Common myeloid progenitor, CD34-positive (primary cell): ENCODE measurements around the gene DNAH11.

Experiments
- CTCF ChIA-PET: fragments of 350-600 bp; sonication (Branson Sonifier 250); formaldehyde crosslinking; loops from one replicate; lab custom pipeline; 2021; ENCODE audit warnings: antibody characterized with exemption; lab: Charles Lee
- POLR2A ChIA-PET: fragments of 350-600 bp; sonication (Branson Sonifier 250); formaldehyde crosslinking; loops from one replicate; lab custom pipeline; 2021; ENCODE audit warnings: antibody characterized with exemption; lab: Charles Lee
- DNase-seq, 3 donors: peaks; one replicate each; pipeline versions ENCODE4 v3.0.0 to v3.0.0-alpha.2; 2013
- H3K27ac ChIP-seq, 2 experiments: 1 replicate in 1 of 2; 2 replicates in 1 of 2; pipeline ENCODE4 v1.7.0; 2013; ENCODE audit warnings: inconsistent platforms in 2 of 2, low read length in 2 of 2, mild to moderate bottlenecking in 2 of 2, low read depth in 1 of 2, moderate library complexity in 1 of 2; ENCODE audit not compliant: severe bottlenecking in 2 of 2, insufficient read depth in 1 of 2, poor library complexity in 1 of 2
- H3K27me3 ChIP-seq, 5 experiments: replicated peaks in 2 of 5; 1 replicate in 3 of 5; 2 replicates in 2 of 5; pipeline versions ENCODE4 v1.6.1 to v1.7.0; 2013; ENCODE audit warnings: low read length in 4 of 5, mild to moderate bottlenecking in 2 of 5, moderate library complexity in 2 of 5, inconsistent platforms in 1 of 5; ENCODE audit not compliant: insufficient read depth in 5 of 5, control insufficient read depth in 4 of 5
- H3K36me3 ChIP-seq, 4 experiments: 1 replicate in 2 of 4; 2 replicates in 2 of 4; pipeline versions ENCODE4 v1.6.1 to v1.7.0; 2013; ENCODE audit warnings: low read length in 3 of 4, control low read depth in 1 of 4, mild to moderate bottlenecking in 1 of 4; ENCODE audit not compliant: control insufficient read depth in 4 of 4, insufficient read depth in 4 of 4
- H3K4me1 ChIP-seq, 4 experiments: 1 replicate in 3 of 4; 2 replicates in 1 of 4; pipeline versions ENCODE4 v1.6.1 to v1.7.1; 2013; ENCODE audit warnings: low read length in 3 of 4, mild to moderate bottlenecking in 3 of 4, control low read depth in 1 of 4, inconsistent platforms in 1 of 4, moderate library complexity in 1 of 4; ENCODE audit not compliant: control insufficient read depth in 4 of 4, insufficient read depth in 4 of 4; ENCODE audit errors: control extremely low read depth in 1 of 4
- H3K4me3 ChIP-seq, 7 experiments: 1 replicate in 4 of 7; 2 replicates in 3 of 7; pipeline versions ENCODE4 v1.5.1 to v1.7.0; 2013; ENCODE audit warnings: mild to moderate bottlenecking in 7 of 7, low read length in 6 of 7, moderate library complexity in 6 of 7, inconsistent platforms in 2 of 7, low read depth in 2 of 7, control low read depth in 1 of 7; ENCODE audit not compliant: insufficient read depth in 4 of 7, control insufficient read depth in 1 of 7; ENCODE audit errors: extremely low read depth in 1 of 7
- H3K9me3 ChIP-seq, 5 experiments: 1 replicate in 4 of 5; 2 replicates in 1 of 5; pipeline versions ENCODE4 v1.6.1 to v1.7.1; 2013; ENCODE audit warnings: low read length in 4 of 5, mild to moderate bottlenecking in 2 of 5, inconsistent platforms in 1 of 5, low read depth in 1 of 5, moderate library complexity in 1 of 5; ENCODE audit not compliant: control insufficient read depth in 4 of 5, insufficient read depth in 2 of 5; ENCODE audit errors: control extremely low read depth in 1 of 5
- WGBS: methylation state at CpG from one replicate; pipeline ENCODE4 v1.1.5; 2013; ENCODE audit not compliant: insufficient coverage; 5-methylcytosine and 5-hydroxymethylcytosine counted together

The DNAH11 gene

DNA sequence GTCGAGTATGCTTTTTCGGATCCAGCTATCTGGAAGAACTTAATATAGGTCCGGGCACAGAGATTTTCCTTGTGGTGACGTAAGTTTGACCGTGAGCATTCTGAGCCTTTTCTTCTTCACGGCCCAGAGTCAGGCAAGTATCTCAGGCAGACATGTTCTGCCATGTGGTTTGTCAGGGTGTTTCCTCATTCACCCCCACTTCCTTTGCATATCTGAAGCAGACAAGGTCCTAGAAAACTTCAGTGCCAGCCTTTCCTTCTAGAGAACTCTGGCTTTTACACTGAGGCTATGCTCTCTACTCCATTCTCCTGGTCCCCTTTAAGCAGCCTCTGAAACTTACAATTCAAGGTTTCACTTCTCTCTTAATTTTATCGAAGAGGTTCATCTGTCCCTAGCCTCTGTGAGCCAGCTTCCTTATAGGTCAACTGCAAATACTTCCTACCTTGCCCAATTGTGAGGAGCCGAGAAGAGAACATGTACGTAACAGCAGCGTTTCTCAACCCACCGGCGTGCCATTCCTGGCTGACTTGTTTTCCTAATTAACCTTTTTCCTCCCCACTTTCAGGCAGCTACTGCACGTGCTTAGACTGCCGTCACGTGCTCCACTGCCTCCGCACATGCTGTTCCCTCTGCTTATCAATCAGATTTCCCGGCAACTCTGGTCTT, 355.6 kb downstream of the DNAH11 start:
- ChIA-PET CTCF (no interaction called here), POLR2A (no interaction called here)
- H3K9me3 ChIP-seq: no peaks in the 10 kb centered on the region
- H3K4me1 ChIP-seq: peaks cover 15 to 27% (median 23%) of the 10 kb centered on the region in 4 experiments
- WGBS: 55% methylated on average over 17 of the region's 17 CpGs
- peak; percentile 43 to 83 (median 72) for DNase-seq
- H3K36me3 ChIP-seq: peaks cover 8 to 46% (median 31%) of the 10 kb centered on the region in 4 experiments
- no peaks in the 10 kb centered on the region for H3K27me3 ChIP-seq
- H3K27ac ChIP-seq: peak overlapping the region; percentile 27 to 58
- H3K4me3 ChIP-seq: peak overlapping the region in 2 of 7 experiments; percentile 21 to 61

DNA sequence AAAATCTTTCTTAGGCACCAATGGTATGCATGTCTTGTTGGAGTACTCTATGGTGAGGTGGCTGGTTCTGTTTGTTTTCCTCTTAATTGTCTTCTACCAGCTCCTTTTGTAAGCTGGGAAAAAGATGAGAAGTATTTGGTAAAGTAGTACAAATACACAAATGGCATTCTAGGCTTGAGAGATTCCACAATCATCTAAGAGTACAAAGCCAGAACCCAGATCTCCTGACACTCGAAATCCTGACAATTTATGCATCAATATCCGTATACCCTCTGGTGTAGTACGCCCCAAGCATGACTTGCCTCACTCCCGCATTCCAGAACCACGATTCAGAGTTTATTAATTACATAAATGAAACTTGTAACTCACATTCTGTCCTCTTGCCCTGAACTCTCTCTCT, 359.4 kb downstream of the DNAH11 start:
- ChIA-PET POLR2A (no interaction called here), CTCF (interaction anchor here (1.8 kb wide), 1 partner anchor 12 kb away, joined by 5 read pairs; no protein-coding TSS in a partner anchor)
- Histone ChIP-seq H3K36me3 (peaks cover 20 to 81% (median 63%) of the 10 kb centered on the region in 4 experiments), H3K4me1 (peaks cover 12 to 21% (median 19%) of the 10 kb centered on the region in 4 experiments), H3K4me3 (no peak overlapping the region), H3K9me3 (no peaks in the 10 kb centered on the region), H3K27me3 (no peaks in the 10 kb centered on the region), H3K27ac (no peak overlapping the region)
- 100% methylated on average over 5 of the region's 5 CpGs for WGBS
- DNase-seq: no peak

DNA sequence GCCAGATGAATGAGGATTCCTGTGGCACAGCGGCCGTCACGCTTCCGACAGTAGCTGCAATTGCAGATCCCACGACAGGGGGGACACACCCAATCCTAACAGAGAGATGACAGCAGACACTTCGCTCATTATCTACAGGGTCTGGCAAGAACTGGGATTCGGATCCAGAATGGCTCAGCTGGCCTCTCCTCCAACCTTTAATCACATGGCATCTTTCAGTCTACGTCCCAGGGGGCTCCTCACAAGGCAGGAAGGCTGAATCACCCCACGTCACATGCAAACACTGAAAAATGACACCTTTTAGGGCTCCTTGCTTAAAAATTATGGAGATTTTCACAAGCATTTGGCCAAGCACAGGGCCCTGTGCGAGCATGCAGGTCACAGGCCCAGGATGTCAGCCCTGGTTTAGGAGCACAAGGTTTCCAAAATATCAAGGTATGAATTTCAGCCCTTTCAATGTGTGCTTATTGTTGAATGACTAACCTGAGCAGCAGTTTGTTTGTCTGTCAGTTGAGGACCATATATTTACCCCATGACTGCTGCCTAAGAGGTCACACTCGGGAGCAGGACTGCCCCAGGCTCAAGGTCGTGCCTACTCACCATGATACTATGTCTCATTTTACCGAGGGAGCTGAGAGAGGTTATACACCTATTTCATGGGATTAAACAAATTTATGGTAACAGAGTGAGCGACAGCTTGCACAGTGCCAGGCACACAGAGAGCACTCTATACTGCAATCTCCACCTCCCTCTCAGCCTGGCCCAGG, 360.4 kb downstream of the DNAH11 start:
- POLR2A ChIA-PET: no interaction called here
- DNase-seq: no peak
- peaks cover 8 to 12% (median 10%) of the 10 kb centered on the region in 4 experiments for H3K4me1 ChIP-seq
- peaks cover 20 to 89% (median 70%) of the 10 kb centered on the region in 4 experiments for H3K36me3 ChIP-seq
- no peak overlapping the region for H3K27ac ChIP-seq
- CTCF ChIA-PET: interaction anchor here (1.8 kb wide), 1 partner anchor 11 kb away, joined by 5 read pairs; no protein-coding TSS in a partner anchor
- WGBS: 97% methylated on average over 10 of the region's 14 CpGs
- H3K9me3 ChIP-seq: no peaks in the 10 kb centered on the region
- no peaks in the 10 kb centered on the region for H3K27me3 ChIP-seq
- no peak overlapping the region for H3K4me3 ChIP-seq

DNA sequence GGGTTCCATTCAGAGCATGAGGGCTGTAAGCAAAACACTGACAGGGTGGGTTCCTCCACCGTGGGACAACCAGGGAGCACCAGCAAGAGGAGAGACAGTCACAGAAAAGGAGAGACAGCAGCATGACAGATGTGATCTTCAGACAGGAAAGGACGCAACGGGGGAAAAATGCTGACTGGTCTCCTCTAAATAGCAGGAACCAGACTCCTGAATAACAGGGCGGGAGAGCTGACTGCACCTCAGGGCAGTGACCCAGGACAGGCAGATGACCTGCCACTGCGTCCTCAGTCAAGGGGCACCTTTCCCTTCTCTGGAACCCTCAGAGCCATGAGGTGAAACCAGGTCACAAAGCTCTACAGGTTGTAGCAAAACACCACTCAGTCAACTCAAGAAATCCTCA, 365.9 kb downstream of the DNAH11 start:
- Histone ChIP-seq H3K4me3 (no peak overlapping the region), H3K9me3 (no peaks in the 10 kb centered on the region), H3K27me3 (no peaks in the 10 kb centered on the region), H3K4me1 (peaks cover 0 to 14% (median 11%) of the 10 kb centered on the region in 4 experiments), H3K36me3 (peaks cover 17 to 87% (median 71%) of the 10 kb centered on the region in 4 experiments), H3K27ac (no peak overlapping the region)
- CTCF ChIA-PET: no interaction called here
- WGBS: 96% methylated on average over 5 of the region's 5 CpGs
- POLR2A ChIA-PET: no interaction called here
- DNase-seq: no peak

DNA sequence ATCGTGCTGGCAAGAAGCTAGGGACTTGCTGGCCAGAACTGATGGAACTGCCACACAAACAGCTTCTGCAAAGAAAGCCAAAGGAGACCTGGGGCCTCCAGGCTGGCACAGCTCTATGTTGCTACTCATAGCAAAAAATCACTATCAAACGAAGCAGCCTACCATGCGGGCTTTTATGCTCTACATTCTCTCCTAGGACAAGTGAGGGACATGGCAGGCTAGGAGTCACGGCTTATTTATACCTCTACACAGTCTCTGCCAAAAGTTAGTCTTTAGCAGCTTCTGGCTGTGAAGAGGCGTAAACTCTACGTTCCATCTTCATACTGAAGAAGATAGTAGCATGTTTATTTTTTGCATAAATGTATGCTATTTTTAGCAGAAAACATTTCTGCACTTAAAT, 367.4 kb downstream of the DNAH11 start:
- no peak overlapping the region for H3K27ac ChIP-seq
- H3K4me1 ChIP-seq: peaks cover 0 to 16% (median 11%) of the 10 kb centered on the region in 4 experiments
- DNase-seq: no peak
- H3K27me3 ChIP-seq: no peaks in the 10 kb centered on the region
- no peak overlapping the region for H3K4me3 ChIP-seq
- WGBS: 96% methylated on average over 4 of the region's 6 CpGs
- CTCF ChIA-PET: no interaction called here
- POLR2A ChIA-PET: interaction anchor here (0.6 kb wide), 1 partner anchor 35 kb away, joined by 4 read pairs; the partner anchor contains the start of gene CDCA7L
- H3K9me3 ChIP-seq: no peaks in the 10 kb centered on the region
- peaks cover 22 to 87% (median 71%) of the 10 kb centered on the region in 4 experiments for H3K36me3 ChIP-seq

DNA sequence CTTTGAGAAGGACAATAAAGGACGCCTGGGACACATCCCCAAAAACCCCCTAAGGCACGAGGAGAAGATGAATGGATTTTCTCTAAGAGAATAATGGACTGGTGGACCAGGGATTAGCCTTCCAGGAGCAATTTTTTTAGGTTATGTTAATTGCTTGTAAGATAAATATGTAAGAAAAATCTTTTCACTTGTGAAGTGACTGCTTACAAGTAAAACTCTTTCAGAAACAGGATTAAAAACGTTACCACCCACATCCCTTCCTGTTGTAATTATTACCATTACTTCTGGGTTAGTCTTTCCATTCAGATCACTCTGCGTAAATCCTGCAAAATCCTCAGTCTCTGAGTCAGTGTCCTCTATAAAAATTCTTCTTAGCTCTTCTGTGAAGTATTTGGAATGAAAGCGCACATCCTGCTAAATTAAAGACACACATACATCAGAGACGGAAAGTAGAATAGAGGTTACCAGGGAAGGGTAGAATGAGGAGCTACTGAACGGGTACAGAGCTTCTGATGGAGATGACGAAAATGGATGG, 368.6 kb downstream of the DNAH11 start:
- ChIA-PET POLR2A (no interaction called here), CTCF (interaction anchor here (0.9 to 2.0 kb wide), 2 partner anchors 9 to 12 kb away, joined by 3 to 10 read pairs; no protein-coding TSS in a partner anchor)
- Histone ChIP-seq H3K4me1 (peaks cover 0 to 16% (median 11%) of the 10 kb centered on the region in 4 experiments), H3K9me3 (no peaks in the 10 kb centered on the region), H3K36me3 (peaks cover 21 to 84% (median 67%) of the 10 kb centered on the region in 4 experiments), H3K27ac (no peak overlapping the region), H3K4me3 (no peak overlapping the region), H3K27me3 (no peaks in the 10 kb centered on the region)
- WGBS: 100% methylated on average over 3 of the region's 8 CpGs
- DNase-seq: no peak
